A549 (cell line): ENCODE results near the gene AICDA.

ENCODE experiments used
- BHLHE40 ChIP-seq: IDR thresholded peaks from 2 replicates; pipeline ENCODE4 v1.6.1; 2012; ENCODE audit warnings: low read depth, low read length, inconsistent platforms
- CHD2 ChIP-seq: fragments of 150-350 bp; IDR thresholded peaks from 2 replicates; pipeline ENCODE4 v1.6.1; 2014; ENCODE audit warnings: low read length; ENCODE audit not compliant: partially characterized antibody
- EP300 ChIP-seq, 2 experiments: fragments of >200 bp; sonication (Bioruptor Twin); formaldehyde crosslinking; IDR thresholded peaks; 2 replicates in 1 of 2; 3 replicates in 1 of 2; pipeline ENCODE4 v1.6.1; 2016 to 2017
- HDAC2 ChIP-seq: fragments of 200-600 bp; sonication (generic); IDR thresholded peaks from 2 replicates; pipeline ENCODE4 v1.6.1; 2016
- MYC ChIP-seq: IDR thresholded peaks from 2 replicates; pipeline ENCODE4 v1.6.1; 2012; ENCODE audit warnings: mild to moderate bottlenecking, inconsistent platforms, low read length, improper control_type of control experiment, borderline replicate concordance
- PHF8 ChIP-seq: fragments of 200-600 bp; sonication (generic); IDR thresholded peaks from 2 replicates; pipeline ENCODE4 v1.6.1; 2016; ENCODE audit warnings: low read depth, mild to moderate bottlenecking, antibody characterized with exemption, moderate library complexity, borderline replicate concordance
- POLR2A ChIP-seq: IDR thresholded peaks from 2 replicates; pipeline ENCODE4 v1.6.1; 2012; ENCODE audit warnings: mild to moderate bottlenecking, low read length
- TF ChIP-seq, protein P1 (sequence below): IDR thresholded peaks from 2 replicates; pipeline ENCODE4 v1.6.1; 2012; ENCODE audit warnings: low read depth, borderline replicate concordance
- TF ChIP-seq, protein P2 (sequence below): fragments of 250-450 bp; sonication (Bioruptor Pico); IDR thresholded peaks from 2 replicates; pipeline ENCODE4 v1.5.0; 2021; ENCODE audit warnings: mild to moderate bottlenecking, moderate library complexity, borderline replicate concordance
- TF ChIP-seq, protein P3 (sequence below): fragments of >200 bp; sonication (Bioruptor Twin); formaldehyde crosslinking; IDR thresholded peaks from 3 replicates; pipeline ENCODE4 v1.5.1; 2016
- TF ChIP-seq, protein P4 (sequence below): IDR thresholded peaks from 2 replicates; pipeline ENCODE4 v1.6.1; 2012
- TF ChIP-seq, protein P5 (sequence below): fragments of 200-600 bp; sonication (generic); IDR thresholded peaks from 2 replicates; pipeline ENCODE4 v1.6.1; 2016; ENCODE audit warnings: antibody characterized with exemption, mild to moderate bottlenecking, moderate library complexity
- TF ChIP-seq, protein P6 (sequence below): fragments of 150-350 bp; IDR thresholded peaks from 2 replicates; pipeline ENCODE4 v1.6.1; 2014; ENCODE audit warnings: low read depth, mild to moderate bottlenecking, low read length

DNA sequence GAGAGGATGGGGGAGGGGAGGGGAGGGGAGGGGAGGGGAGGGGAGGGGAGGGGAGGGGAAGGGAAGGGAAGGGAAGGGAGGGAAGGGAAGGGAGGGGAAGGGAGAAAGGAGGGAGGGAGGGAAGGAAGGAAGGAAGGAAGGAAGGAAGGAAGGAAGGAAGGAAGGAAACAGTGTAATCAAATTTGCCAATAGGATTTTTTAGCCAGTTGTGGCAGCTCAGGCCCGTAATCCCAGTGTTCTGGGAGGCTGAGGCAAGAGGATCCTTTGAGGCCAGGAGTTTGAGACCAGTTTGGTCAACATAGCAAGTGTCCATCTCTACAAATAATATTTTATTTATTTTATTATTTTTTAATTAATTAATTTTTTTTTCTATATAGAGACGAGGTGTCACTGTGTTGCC, 19.4 kb downstream of the AICDA start:
- no peak for TF ChIP-seq HDAC2
- TF ChIP-seq, protein P1, sequence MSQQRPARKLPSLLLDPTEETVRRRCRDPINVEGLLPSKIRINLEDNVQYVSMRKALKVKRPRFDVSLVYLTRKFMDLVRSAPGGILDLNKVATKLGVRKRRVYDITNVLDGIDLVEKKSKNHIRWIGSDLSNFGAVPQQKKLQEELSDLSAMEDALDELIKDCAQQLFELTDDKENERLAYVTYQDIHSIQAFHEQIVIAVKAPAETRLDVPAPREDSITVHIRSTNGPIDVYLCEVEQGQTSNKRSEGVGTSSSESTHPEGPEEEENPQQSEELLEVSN: no peak
- TF ChIP-seq CHD2: no peak
- TF ChIP-seq EP300 (IDR thresholded peaks at IDR 0.05): no peak
- TF ChIP-seq, protein P2, sequence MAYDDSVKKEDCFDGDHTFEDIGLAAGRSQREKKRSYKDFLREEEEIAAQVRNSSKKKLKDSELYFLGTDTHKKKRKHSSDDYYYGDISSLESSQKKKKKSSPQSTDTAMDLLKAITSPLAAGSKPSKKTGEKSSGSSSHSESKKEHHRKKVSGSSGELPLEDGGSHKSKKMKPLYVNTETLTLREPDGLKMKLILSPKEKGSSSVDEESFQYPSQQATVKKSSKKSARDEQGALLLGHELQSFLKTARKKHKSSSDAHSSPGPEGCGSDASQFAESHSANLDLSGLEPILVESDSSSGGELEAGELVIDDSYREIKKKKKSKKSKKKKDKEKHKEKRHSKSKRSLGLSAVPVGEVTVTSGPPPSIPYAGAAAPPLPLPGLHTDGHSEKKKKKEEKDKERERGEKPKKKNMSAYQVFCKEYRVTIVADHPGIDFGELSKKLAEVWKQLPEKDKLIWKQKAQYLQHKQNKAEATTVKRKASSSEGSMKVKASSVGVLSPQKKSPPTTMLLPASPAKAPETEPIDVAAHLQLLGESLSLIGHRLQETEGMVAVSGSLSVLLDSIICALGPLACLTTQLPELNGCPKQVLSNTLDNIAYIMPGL (CRISPR knock-in tag): no peak
- no peak for TF ChIP-seq MYC
- TF ChIP-seq, protein P3, sequence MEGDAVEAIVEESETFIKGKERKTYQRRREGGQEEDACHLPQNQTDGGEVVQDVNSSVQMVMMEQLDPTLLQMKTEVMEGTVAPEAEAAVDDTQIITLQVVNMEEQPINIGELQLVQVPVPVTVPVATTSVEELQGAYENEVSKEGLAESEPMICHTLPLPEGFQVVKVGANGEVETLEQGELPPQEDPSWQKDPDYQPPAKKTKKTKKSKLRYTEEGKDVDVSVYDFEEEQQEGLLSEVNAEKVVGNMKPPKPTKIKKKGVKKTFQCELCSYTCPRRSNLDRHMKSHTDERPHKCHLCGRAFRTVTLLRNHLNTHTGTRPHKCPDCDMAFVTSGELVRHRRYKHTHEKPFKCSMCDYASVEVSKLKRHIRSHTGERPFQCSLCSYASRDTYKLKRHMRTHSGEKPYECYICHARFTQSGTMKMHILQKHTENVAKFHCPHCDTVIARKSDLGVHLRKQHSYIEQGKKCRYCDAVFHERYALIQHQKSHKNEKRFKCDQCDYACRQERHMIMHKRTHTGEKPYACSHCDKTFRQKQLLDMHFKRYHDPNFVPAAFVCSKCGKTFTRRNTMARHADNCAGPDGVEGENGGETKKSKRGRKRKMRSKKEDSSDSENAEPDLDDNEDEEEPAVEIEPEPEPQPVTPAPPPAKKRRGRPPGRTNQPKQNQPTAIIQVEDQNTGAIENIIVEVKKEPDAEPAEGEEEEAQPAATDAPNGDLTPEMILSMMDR: no peak
- TF ChIP-seq PHF8: no peak
- TF ChIP-seq POLR2A: no peak
- TF ChIP-seq BHLHE40: no peak
- TF ChIP-seq, protein P4, sequence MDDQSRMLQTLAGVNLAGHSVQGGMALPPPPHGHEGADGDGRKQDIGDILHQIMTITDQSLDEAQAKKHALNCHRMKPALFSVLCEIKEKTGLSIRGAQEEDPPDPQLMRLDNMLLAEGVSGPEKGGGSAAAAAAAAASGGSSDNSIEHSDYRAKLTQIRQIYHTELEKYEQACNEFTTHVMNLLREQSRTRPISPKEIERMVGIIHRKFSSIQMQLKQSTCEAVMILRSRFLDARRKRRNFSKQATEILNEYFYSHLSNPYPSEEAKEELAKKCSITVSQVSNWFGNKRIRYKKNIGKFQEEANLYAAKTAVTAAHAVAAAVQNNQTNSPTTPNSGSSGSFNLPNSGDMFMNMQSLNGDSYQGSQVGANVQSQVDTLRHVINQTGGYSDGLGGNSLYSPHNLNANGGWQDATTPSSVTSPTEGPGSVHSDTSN: no peak
- TF ChIP-seq, protein P5, sequence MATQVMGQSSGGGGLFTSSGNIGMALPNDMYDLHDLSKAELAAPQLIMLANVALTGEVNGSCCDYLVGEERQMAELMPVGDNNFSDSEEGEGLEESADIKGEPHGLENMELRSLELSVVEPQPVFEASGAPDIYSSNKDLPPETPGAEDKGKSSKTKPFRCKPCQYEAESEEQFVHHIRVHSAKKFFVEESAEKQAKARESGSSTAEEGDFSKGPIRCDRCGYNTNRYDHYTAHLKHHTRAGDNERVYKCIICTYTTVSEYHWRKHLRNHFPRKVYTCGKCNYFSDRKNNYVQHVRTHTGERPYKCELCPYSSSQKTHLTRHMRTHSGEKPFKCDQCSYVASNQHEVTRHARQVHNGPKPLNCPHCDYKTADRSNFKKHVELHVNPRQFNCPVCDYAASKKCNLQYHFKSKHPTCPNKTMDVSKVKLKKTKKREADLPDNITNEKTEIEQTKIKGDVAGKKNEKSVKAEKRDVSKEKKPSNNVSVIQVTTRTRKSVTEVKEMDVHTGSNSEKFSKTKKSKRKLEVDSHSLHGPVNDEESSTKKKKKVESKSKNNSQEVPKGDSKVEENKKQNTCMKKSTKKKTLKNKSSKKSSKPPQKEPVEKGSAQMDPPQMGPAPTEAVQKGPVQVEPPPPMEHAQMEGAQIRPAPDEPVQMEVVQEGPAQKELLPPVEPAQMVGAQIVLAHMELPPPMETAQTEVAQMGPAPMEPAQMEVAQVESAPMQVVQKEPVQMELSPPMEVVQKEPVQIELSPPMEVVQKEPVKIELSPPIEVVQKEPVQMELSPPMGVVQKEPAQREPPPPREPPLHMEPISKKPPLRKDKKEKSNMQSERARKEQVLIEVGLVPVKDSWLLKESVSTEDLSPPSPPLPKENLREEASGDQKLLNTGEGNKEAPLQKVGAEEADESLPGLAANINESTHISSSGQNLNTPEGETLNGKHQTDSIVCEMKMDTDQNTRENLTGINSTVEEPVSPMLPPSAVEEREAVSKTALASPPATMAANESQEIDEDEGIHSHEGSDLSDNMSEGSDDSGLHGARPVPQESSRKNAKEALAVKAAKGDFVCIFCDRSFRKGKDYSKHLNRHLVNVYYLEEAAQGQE: no peak
- TF ChIP-seq, protein P6, sequence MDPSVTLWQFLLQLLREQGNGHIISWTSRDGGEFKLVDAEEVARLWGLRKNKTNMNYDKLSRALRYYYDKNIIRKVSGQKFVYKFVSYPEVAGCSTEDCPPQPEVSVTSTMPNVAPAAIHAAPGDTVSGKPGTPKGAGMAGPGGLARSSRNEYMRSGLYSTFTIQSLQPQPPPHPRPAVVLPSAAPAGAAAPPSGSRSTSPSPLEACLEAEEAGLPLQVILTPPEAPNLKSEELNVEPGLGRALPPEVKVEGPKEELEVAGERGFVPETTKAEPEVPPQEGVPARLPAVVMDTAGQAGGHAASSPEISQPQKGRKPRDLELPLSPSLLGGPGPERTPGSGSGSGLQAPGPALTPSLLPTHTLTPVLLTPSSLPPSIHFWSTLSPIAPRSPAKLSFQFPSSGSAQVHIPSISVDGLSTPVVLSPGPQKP: no peak
